Calu3 (cell line): ENCODE data around the gene BRAT1. TPM values are rescaled to one million over a fixed set of nuclear protein-coding genes. Genes with fewer than 3 reads are reported as not detected.

Experiments
- BruUV-seq: library from RNA; stranded (reverse); fragments of 400-500 nt; replicated peaks from 2 replicates; lab custom pipeline; 2021; lab: Mats Ljungman, UMichigan
- CTCF ChIA-PET: fragments of 300-600 bp; sonication (Branson Sonifier 250); formaldehyde crosslinking; loops from one replicate; lab custom pipeline; 2022; ENCODE audit warnings: antibody characterized with exemption; lab: Charles Lee
- DNase-seq: peaks from one replicate; pipeline ENCODE4 v3.0.0; 2022
- H3K27ac Mint-ChIP-seq: one replicate; pipeline ENCODE4 v1.8.0; 2022; ENCODE audit warnings: mixed read lengths; ENCODE audit not compliant: unreplicated experiment
- H3K27me3 Mint-ChIP-seq: one replicate; pipeline ENCODE4 v1.8.0; 2022; ENCODE audit warnings: mixed read lengths; ENCODE audit not compliant: unreplicated experiment
- H3K36me3 Mint-ChIP-seq: one replicate; pipeline ENCODE4 v1.8.0; 2022; ENCODE audit warnings: mild to moderate bottlenecking, moderate library complexity, mixed read lengths; ENCODE audit not compliant: insufficient read depth, unreplicated experiment
- H3K4me1 Mint-ChIP-seq: one replicate; pipeline ENCODE4 v1.8.0; 2022; ENCODE audit warnings: mild to moderate bottlenecking, low read depth, mixed read lengths; ENCODE audit not compliant: unreplicated experiment
- H3K4me3 Mint-ChIP-seq: one replicate; pipeline ENCODE4 v1.8.0; 2022; ENCODE audit warnings: mild to moderate bottlenecking, low read depth, moderate library complexity, mixed read lengths; ENCODE audit not compliant: unreplicated experiment
- H3K9me3 Mint-ChIP-seq: one replicate; pipeline ENCODE4 v1.8.0; 2022; ENCODE audit warnings: low read depth, mixed read lengths; ENCODE audit not compliant: unreplicated experiment
- intact Hi-C: fragments of 100-400 bp; cut with micrococcal nuclease; formaldehyde crosslinking; loops from one replicate; pipeline ENCODE4 v1.10.0; 2022; ENCODE audit not compliant: unreplicated experiment
- total RNA-seq: library from RNA; stranded (reverse); gene quantifications from 2 replicates; pipeline ENCODE4 v1.2.3, GENCODE V29; 2022
- TF ChIP-seq, protein P1 (sequence below): fragments of 200-600 bp; IDR thresholded peaks from one replicate; pipeline ENCODE4 v1.8.0; 2022; ENCODE audit warnings: antibody characterized with exemption; ENCODE audit not compliant: unreplicated experiment

Gene BRAT1
- total RNA-seq, 1 experiment from 2014 or later, result 59.6 TPM

DNA sequence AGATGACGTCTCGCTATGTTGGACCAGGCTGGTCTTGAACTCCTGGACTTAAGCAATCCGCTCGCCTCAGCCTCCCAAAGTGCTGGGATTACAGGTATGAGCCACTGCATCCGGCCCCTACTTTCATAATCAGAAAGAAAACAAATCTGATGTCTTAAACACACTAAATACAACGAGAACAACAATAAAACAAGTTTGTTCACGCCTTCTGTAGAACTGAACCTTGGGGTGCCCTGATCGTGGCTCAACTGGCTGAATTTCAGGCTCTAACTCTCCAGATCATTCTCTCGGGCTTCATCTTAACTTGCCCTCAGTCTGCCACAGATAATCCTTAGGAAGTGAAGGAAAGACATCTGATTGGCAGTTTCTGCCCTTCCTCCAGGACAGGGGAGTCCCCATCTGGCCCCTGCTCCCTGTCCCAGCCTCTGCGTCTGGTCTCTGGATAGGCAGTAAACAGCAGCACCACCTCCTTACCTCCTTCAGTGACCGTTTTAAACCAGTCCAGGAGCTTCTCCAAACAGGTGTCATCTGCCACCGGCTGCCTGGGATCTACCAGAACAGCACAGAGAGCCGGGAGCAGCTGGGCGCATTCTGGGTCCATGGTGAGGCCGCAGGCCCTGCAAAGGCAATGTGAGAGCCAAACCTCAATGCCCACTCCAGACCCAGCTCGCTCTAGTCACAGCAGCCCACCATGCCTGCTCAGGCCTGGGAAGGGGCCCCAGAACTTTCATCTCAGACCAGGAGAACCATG, 1.3 kb downstream of the BRAT1 start:
- TF ChIP-seq, protein P1, sequence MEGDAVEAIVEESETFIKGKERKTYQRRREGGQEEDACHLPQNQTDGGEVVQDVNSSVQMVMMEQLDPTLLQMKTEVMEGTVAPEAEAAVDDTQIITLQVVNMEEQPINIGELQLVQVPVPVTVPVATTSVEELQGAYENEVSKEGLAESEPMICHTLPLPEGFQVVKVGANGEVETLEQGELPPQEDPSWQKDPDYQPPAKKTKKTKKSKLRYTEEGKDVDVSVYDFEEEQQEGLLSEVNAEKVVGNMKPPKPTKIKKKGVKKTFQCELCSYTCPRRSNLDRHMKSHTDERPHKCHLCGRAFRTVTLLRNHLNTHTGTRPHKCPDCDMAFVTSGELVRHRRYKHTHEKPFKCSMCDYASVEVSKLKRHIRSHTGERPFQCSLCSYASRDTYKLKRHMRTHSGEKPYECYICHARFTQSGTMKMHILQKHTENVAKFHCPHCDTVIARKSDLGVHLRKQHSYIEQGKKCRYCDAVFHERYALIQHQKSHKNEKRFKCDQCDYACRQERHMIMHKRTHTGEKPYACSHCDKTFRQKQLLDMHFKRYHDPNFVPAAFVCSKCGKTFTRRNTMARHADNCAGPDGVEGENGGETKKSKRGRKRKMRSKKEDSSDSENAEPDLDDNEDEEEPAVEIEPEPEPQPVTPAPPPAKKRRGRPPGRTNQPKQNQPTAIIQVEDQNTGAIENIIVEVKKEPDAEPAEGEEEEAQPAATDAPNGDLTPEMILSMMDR, result no peak
- CTCF ChIA-PET, result interaction anchor here (0.6 to 1.0 kb wide), 4 partner anchors 12 to 28 kb away, joined by 3 to 6 read pairs (median 3); no protein-coding TSS in a partner anchor
- Mint-ChIP-seq H3K27ac (peak overlapping the region; percentile 93), H3K27me3 (no peaks in the 10 kb centered on the region), H3K4me3 (peak overlapping the region; percentile 93), H3K36me3 (peaks cover 73% of the 10 kb centered on the region), H3K9me3 (no peaks in the 10 kb centered on the region), H3K4me1 (peaks cover 31% of the 10 kb centered on the region)
- intact Hi-C loops, result no loop called here
- no peak for DNase-seq
- TSS peak; percentile 35 for BruUV-seq

DNA sequence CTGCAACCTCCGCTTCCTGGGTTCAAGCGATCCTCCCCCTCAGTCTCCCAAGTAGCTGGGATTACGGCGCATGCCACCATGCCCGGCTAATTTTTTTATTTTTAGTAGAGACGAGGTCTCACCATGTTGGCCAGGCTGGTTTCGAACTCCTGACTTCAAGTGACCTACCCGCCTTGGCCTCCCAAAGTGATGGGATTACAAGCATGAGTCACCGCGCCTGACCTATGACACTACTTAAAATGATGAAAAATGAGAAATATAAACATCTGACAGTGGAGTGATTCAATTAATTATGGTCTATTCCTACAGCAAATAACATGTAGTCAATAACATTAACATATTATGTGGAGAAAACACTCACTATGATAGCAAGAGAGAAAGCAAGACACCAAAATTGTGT, 2.2 kb downstream of the BRAT1 start:
- CTCF ChIA-PET, result no interaction called here
- Mint-ChIP-seq H3K36me3 (peaks cover 71% of the 10 kb centered on the region), H3K4me1 (peaks cover 25% of the 10 kb centered on the region), H3K27ac (peak overlapping the region; percentile 23), H3K27me3 (no peaks in the 10 kb centered on the region), H3K4me3 (no peak overlapping the region), H3K9me3 (no peaks in the 10 kb centered on the region)
- intact Hi-C loops, result no loop called here
- BruUV-seq, result no TSS peak
- TF ChIP-seq, protein P1, result no peak
- no peak for DNase-seq

DNA sequence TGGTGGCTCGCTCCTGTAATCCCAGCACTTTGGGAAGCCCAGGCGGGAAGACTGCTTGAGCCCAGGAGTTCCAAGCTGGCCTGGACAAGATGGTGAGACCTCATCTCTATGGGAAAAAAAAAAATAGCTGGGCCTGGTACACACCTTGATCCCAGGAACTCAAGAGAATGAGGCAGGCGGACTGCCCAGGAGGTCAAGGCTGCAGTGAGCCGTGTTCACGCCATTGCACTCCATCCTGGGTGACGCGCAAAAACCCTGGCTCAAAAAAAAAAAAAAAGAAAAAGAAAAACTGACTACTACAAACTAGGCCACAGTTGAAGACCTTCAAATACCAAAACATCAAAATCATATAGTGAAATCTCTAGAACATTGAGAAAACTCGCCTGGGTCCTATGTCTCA, 3.9 kb downstream of the BRAT1 start:
- no peak for DNase-seq
- peaks cover 82% of the 10 kb centered on the region for H3K36me3 Mint-ChIP-seq
- H3K4me3 Mint-ChIP-seq, result no peak overlapping the region
- H3K4me1 Mint-ChIP-seq, result peaks cover 16% of the 10 kb centered on the region
- CTCF ChIA-PET, result no interaction called here
- no peak overlapping the region for H3K27ac Mint-ChIP-seq
- H3K9me3 Mint-ChIP-seq, result no peaks in the 10 kb centered on the region
- intact Hi-C loops, result no loop called here
- no TSS peak for BruUV-seq
- TF ChIP-seq, protein P1, result no peak
- no peaks in the 10 kb centered on the region for H3K27me3 Mint-ChIP-seq

DNA sequence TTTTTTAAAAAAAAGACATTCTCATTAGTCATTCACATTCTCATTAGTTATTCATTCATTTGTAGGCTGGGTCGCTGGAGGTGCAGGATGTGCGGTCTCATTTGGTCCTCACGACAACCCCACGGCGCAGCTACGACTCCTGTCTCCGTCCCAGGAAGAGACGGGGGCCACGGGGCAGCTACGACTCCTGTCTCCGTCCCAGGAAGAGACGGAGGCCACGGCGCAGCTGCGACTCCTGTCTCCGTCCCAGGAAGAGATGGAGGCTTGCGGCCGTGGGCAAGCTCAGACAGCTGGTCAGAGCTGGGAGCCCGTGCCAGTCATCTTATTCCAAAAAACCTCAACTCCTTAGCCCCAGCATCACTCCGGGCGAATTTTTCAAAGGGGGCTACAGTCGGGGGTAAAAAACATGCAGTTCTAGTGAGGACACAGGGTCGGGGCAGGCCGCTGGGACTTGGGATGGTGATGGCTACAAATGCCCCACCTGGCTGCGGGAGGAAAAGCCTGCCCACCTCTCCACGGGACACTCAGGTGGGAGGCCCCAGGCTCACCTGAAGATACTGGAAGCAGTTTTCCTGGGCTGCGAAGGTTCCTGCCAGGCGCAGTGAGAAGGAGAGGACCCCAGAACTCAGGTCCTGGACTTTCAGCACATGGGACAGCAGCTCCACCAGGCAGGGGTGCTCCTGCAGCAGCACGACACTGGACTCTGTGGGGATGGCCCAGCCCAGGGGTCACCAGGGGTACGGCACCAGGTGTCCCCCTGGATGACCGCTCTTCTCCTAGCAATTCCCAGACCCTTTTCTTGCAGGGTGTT, 8.3 kb downstream of the BRAT1 start:
- no peaks in the 10 kb centered on the region for H3K9me3 Mint-ChIP-seq
- TF ChIP-seq, protein P1, result no peak
- no peak overlapping the region for H3K27ac Mint-ChIP-seq
- DNase-seq, result no peak
- intact Hi-C loops, result no loop called here
- CTCF ChIA-PET, result no interaction called here
- no peak overlapping the region for H3K4me3 Mint-ChIP-seq
- no peaks in the 10 kb centered on the region for H3K27me3 Mint-ChIP-seq
- no TSS peak for BruUV-seq
- peaks cover 87% of the 10 kb centered on the region for H3K36me3 Mint-ChIP-seq
- no peaks in the 10 kb centered on the region for H3K4me1 Mint-ChIP-seq
